Mucosa of descending colon (tissue), 3 donors: Measurements from ENCODE around the gene NUDT17. TPM values are rescaled to one million over a fixed set of nuclear protein-coding genes. Genes with fewer than 3 reads are reported as not detected.
A peak's percentile ranks its signal among the peaks of the same experiment; 100 is the strongest.

Source experiments
- ATAC-seq: fragments of 200-7000 bp; cut with Tn5 transposase; one replicate; pipeline ENCODE4 v1.9.1; 2020; ENCODE audit warnings: mild to moderate bottlenecking, moderate library complexity
- DNase-seq, 3 donors: peaks; one replicate each; pipeline ENCODE4 v3.0.0-alpha.2; 2020
- H3K36me3 ChIP-seq: fragments of 200-600 bp; one replicate; pipeline ENCODE4 v1.8.0; 2021; ENCODE audit warnings: low read depth, mild to moderate bottlenecking
- H3K4me1 ChIP-seq: fragments of 200-600 bp; one replicate; pipeline ENCODE4 v1.8.0; 2021; ENCODE audit warnings: low read depth, mild to moderate bottlenecking
- H3K4me3 ChIP-seq: fragments of 200-600 bp; one replicate; pipeline ENCODE4 v1.8.0; 2021; ENCODE audit warnings: mild to moderate bottlenecking
- H3K9me3 ChIP-seq: fragments of 200-600 bp; one replicate; pipeline ENCODE4 v1.8.0; 2021; ENCODE audit warnings: mild to moderate bottlenecking
- intact Hi-C, 2 donors: fragments of 100-400 bp; cut with DNase I in 1 of 2; cut with micrococcal nuclease in 1 of 2; formaldehyde crosslinking; loops; one replicate each; pipeline versions ENCODE4 v1.11.0 to v1.11.1; 2022; cut with DNase I, micrococcal nuclease
- total RNA-seq, 3 donors: library from RNA; stranded (reverse); fragmentation: NEBNext Ultra II Directional in 2 of 3; extraction: Animal tissue kit (Norgen Biotek cat#: 25700) in 2 of 3; gene quantifications; one replicate each; pipeline versions ENCODE4 v1.2.1 to v1.2.4, GENCODE V29; 2021 to 2023
- TF ChIP-seq, protein P1 (sequence below): fragments of 200-600 bp; IDR thresholded peaks from one replicate; pipeline ENCODE4 v1.8.0; 2022; ENCODE audit warnings: antibody characterized with exemption, mild to moderate bottlenecking
- donor health status: DM: no; HTN: no; CAD: no; lungs with moderate emphysema.
- donor health status: DM: no; HTN: no; CAD: no.
- donor health status: DM: no; HTN: yes; CAD: no.

The NUDT17 gene
- total RNA-seq, 3 donors from 2014 or later, result 1.1 to 2.5 (median 1.3) TPM

DNA sequence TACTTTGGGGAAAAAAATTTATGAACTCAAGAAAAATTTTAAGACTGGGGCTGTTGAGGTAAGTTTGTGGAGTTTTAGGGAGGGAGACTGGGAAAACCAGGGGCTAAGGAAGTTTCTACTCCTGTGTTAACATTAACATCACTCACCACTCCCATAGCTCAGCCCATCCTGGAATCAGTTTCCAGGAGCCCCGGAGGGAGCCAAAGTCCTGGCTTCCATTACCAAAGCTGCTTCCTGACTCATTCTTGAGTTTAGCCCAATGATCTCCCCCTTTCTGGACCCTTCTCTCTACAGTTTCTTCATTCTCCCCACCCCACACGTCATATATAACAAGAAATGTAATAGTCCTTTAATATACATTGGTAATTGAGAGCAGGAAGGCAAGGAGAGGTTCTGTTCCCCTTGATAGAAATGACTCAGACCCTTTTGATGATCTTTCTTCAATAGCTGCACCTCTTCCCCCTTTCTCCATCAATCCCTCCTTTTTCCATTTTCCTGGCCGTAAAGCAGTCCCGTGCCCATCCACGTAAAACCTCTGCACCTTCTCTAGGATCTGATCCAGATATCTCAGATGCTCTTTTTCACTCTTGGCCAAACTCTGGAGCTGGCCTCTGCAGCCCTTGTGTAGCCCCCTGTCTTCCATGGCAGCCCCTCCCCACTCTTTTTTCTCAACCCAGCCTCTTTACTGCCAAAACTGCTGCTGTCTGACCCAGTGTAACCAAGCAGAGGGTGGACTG is 18.0 kb downstream of the NUDT17 start:
- TF ChIP-seq, protein P1, sequence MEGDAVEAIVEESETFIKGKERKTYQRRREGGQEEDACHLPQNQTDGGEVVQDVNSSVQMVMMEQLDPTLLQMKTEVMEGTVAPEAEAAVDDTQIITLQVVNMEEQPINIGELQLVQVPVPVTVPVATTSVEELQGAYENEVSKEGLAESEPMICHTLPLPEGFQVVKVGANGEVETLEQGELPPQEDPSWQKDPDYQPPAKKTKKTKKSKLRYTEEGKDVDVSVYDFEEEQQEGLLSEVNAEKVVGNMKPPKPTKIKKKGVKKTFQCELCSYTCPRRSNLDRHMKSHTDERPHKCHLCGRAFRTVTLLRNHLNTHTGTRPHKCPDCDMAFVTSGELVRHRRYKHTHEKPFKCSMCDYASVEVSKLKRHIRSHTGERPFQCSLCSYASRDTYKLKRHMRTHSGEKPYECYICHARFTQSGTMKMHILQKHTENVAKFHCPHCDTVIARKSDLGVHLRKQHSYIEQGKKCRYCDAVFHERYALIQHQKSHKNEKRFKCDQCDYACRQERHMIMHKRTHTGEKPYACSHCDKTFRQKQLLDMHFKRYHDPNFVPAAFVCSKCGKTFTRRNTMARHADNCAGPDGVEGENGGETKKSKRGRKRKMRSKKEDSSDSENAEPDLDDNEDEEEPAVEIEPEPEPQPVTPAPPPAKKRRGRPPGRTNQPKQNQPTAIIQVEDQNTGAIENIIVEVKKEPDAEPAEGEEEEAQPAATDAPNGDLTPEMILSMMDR, result no peak
- Histone ChIP-seq H3K9me3 (no peaks in the 10 kb centered on the region), H3K36me3 (no peaks in the 10 kb centered on the region), H3K4me3 (no peak overlapping the region), H3K4me1 (peaks cover 4% of the 10 kb centered on the region)
- intact Hi-C loops, result no loop called here
- ATAC-seq, result no peak
- DNase-seq, result no peak

DNA sequence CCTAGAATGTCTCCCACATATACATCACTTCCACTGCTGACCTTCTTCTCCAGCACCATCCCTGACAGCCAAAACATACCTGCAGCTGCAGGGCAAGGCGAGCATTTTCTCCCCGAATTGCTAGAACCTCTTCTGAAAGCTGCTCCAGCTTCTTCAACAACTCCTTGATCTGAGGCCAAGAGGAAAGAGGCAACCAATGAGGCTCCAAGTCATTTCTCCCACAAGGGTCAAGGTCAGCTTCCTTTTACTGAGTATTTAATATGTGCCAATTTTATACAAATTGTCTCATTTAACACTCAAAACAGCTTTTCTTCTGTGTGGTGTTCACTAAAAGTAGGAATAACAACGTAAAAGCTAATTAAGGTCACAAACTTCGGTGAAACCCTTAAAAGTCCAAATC is 22.8 kb downstream of the NUDT17 start:
- intact Hi-C loops, result no loop called here
- DNase-seq (no peak), ATAC-seq (no peak)
- TF ChIP-seq, protein P1, result no peak
- Histone ChIP-seq H3K36me3 (no peaks in the 10 kb centered on the region), H3K9me3 (no peaks in the 10 kb centered on the region), H3K4me3 (no peak overlapping the region), H3K4me1 (no peaks in the 10 kb centered on the region)

DNA sequence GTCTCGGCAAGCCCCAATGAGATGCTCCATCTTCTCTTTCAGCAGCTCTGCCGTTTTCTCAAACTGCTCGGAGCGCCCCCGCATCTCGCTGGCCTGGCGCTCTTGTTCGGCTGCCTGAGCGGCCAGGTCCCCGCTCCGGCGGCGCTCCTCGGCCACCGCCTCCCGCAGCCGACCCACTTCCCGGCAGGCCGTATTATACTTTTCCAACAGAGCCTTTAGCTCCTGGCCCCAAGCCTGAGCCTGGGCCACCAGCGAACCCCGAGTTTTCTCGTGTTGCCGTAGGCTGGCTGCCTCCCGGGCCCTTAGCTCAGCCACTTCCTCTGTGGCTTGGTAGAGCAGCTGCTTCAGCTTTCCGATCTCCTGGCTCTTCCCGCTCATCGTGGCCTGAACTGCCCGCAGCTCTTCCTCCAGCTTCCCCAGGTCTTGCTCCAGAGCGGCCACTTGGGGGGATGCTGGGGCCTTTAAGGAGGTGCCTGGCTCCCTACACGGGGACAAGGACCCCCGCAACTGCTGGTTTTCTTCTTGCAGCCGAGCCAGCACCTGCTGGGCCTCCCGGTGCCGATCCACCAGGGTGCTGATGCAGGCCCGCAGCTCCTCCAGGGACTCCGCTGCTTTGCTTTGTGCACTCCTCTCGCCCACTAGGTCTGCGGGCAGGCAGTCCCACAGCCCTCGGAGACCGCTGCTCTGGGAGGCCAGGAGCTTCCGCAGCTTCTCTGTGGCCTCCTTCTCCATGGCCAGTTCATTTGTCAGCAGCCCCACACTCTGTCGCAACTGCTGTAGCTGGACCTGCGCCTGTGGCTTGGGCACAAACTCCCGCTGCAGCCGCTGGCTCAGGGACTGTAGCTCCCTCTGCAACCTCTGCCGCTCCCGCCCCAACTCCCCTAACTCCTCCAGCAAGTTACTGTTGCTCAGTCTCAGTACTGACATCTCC is 26.8 kb downstream of the NUDT17 start:
- DNase-seq (peak; percentile 40 to 70 (median 51)), ATAC-seq (peak; percentile 82)
- TF ChIP-seq, protein P1, result no peak
- intact Hi-C loops, result no loop called here
- Histone ChIP-seq H3K9me3 (no peaks in the 10 kb centered on the region), H3K4me1 (no peaks in the 10 kb centered on the region), H3K4me3 (no peak overlapping the region), H3K36me3 (no peaks in the 10 kb centered on the region)

DNA sequence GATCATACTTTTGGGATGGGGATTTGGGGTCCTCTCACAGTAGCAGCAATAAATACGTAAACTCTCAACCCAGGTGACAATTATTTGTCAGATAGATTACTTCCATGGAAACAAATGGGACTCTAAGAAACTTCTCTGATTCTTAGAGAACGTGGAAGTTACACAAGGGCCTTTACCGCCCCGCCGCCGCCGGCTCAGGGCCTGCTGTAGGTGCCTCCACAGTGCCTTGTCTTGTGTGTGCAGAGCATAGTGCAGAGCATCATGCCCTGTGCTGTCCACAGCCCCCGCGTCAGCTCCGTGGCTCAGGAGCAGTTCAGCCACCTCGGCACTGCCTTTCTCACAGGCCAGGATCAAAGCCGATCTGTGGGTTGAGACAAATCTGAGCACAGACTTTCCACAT is 29.2 kb downstream of the NUDT17 start:
- no peak for ATAC-seq
- Histone ChIP-seq H3K4me3 (no peak overlapping the region), H3K4me1 (no peaks in the 10 kb centered on the region), H3K36me3 (no peaks in the 10 kb centered on the region), H3K9me3 (no peaks in the 10 kb centered on the region)
- no peak for DNase-seq
- intact Hi-C loops, result no loop called here
- TF ChIP-seq, protein P1, result no peak

DNA sequence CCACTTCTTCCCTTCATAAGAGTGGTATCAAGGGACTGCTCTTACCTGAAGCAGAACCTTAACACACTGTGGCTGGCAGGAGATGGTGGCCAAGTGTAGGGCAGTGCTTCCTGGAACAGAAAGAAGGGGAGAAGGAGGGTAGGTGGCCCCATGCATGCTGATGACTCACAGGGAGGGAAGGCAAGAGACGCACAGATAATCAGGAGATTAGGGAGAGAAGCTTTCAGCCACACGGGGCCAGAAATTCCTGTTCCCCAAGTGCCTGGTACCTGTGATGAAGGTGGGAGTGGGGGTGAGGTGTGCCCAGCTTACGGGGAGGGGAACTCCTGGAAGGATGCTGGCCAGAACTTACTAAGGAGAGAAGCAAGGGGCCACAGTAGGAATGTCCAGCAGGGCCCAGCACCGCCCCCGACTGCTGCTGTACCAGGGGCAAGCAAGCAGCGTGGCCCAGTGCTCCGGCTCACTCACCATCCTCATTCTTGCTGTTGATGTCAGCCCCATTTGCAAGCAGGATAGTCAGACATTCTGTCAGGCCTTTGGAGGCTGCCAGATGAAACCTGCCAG is 32.6 kb downstream of the NUDT17 start:
- no peak for DNase-seq
- Histone ChIP-seq H3K4me1 (no peaks in the 10 kb centered on the region), H3K36me3 (no peaks in the 10 kb centered on the region), H3K4me3 (no peak overlapping the region), H3K9me3 (no peaks in the 10 kb centered on the region)
- TF ChIP-seq, protein P1, result no peak
- intact Hi-C loops, result no loop called here
- no peak for ATAC-seq
